Kidney (tissue), 14 donors: Measurements from ENCODE around the gene CCDC74A. TPM values are rescaled to one million over a fixed set of nuclear protein-coding genes. Genes with fewer than 3 reads are reported as not detected.
"Not testable (repeated sequence)": the region's sequence is repeated elsewhere in the genome, so short reads cannot be mapped to it uniquely, and the experiment has no call there.

ENCODE experiments used
- DNase-seq, 5 donors: peaks; one replicate each; pipeline ENCODE4 v3.0.0-alpha.2; 2013 to 2020
- FAIRE-seq: peaks from 2 replicates; lab custom pipeline; 2012; peaks lifted over from hg19 to GRCh38; lab: Jason Lieb, UNC
- H3K27ac ChIP-seq, 2 donors: one replicate each; pipeline ENCODE4 v1.7.0; 2013; ENCODE audit warnings: low read depth in 2 of 2, low read length in 2 of 2, inconsistent platforms in 1 of 2
- H3K27me3 ChIP-seq: one replicate; pipeline ENCODE4 v1.7.1; 2013; ENCODE audit warnings: low read length, inconsistent platforms; ENCODE audit not compliant: control insufficient read depth, insufficient read depth
- H3K36me3 ChIP-seq, 3 donors: one replicate each; pipeline versions ENCODE4 v1.7.0 to v1.7.1; 2013; ENCODE audit warnings: low read length in 3 of 3, control low read depth in 1 of 3, inconsistent platforms in 1 of 3; ENCODE audit not compliant: insufficient read depth in 3 of 3, control insufficient read depth in 2 of 3
- H3K4me1 ChIP-seq, 3 donors: one replicate each; pipeline versions ENCODE4 v1.7.0 to v1.7.1; 2013; ENCODE audit warnings: low read length in 3 of 3, inconsistent platforms in 1 of 3, low read depth in 1 of 3; ENCODE audit not compliant: control insufficient read depth in 2 of 3, insufficient read depth in 2 of 3
- H3K4me3 ChIP-seq, 3 donors: one replicate each; pipeline versions ENCODE4 v1.7.0 to v1.8.1; 2013; ENCODE audit warnings: low read length in 3 of 3, control low read depth in 1 of 3, inconsistent platforms in 1 of 3
- H3K9ac ChIP-seq, 3 donors: one replicate each; pipeline versions ENCODE4 v1.7.0 to v1.7.1; 2013; ENCODE audit warnings: low read length in 3 of 3, control low read depth in 1 of 3, inconsistent platforms in 1 of 3
- H3K9me3 ChIP-seq, 3 donors: one replicate each; pipeline versions ENCODE4 v1.7.0 to v1.7.1; 2013; ENCODE audit warnings: low read length in 3 of 3, control low read depth in 1 of 3, inconsistent platforms in 1 of 3; ENCODE audit not compliant: control insufficient read depth in 2 of 3, insufficient read depth in 1 of 3
- intact Hi-C: fragments of 100-400 bp; cut with DNase I; formaldehyde crosslinking; loops from one replicate; pipeline ENCODE4 v1.11.1; 2022
- polyA plus RNA-seq: library from polyadenylated mRNA; stranded (reverse); fragments of 350-450 nt; fragmentation: Illumina TruSeq; extraction: RNeasy Lipid Tissue Mini Kit (QIAGEN cat#74804); gene quantifications from one replicate; pipeline ENCODE4 v1.2.3, GENCODE V29; 2014; ENCODE audit warnings: low read depth, low replicate concordance; ENCODE audit not compliant: insufficient read depth
- total RNA-seq: library from RNA; stranded (reverse); fragmentation: NEBNext Ultra II Directional; extraction: Animal tissue kit (Norgen Biotek cat#: 25700); gene quantifications from one replicate; pipeline ENCODE4 v1.2.1, GENCODE V29; 2021
- TF ChIP-seq, protein P1 (sequence below): IDR thresholded peaks from 3 replicates; pipeline ENCODE4 v1.5.1; 2012; ENCODE audit warnings: mild to moderate bottlenecking, moderate library complexity, borderline replicate concordance; ENCODE audit not compliant: insufficient read depth; ENCODE audit errors: extremely low read depth
- donor health status: control.
- donor health status: control.
- donor health status: control.
- donor health status: control.
- donor health status: control.
- donor health status: DM: yes; HTN: yes; CAD: no.
- donor health status: Normal renal cell carcinoma (clear cell type).

Gene CCDC74A
- total and polyA plus RNA-seq, 2 donors from 2014 or later: 9.5 to 10.5 TPM

GRCh38 chr2:131519466-131519865 is 8.2 kb upstream of the CCDC74A start:
- Histone ChIP-seq H3K36me3 (no peaks in the 10 kb centered on the region), H3K9me3 (no peaks in the 10 kb centered on the region), H3K27me3 (no peaks in the 10 kb centered on the region), H3K4me1 (no peaks in the 10 kb centered on the region), H3K27ac (no peak overlapping the region), H3K9ac (no peak overlapping the region), H3K4me3 (no peak overlapping the region)
- intact Hi-C loops: no loop called here
- no peak for DNase-seq
- FAIRE-seq: no peak
- TF ChIP-seq, protein P1, sequence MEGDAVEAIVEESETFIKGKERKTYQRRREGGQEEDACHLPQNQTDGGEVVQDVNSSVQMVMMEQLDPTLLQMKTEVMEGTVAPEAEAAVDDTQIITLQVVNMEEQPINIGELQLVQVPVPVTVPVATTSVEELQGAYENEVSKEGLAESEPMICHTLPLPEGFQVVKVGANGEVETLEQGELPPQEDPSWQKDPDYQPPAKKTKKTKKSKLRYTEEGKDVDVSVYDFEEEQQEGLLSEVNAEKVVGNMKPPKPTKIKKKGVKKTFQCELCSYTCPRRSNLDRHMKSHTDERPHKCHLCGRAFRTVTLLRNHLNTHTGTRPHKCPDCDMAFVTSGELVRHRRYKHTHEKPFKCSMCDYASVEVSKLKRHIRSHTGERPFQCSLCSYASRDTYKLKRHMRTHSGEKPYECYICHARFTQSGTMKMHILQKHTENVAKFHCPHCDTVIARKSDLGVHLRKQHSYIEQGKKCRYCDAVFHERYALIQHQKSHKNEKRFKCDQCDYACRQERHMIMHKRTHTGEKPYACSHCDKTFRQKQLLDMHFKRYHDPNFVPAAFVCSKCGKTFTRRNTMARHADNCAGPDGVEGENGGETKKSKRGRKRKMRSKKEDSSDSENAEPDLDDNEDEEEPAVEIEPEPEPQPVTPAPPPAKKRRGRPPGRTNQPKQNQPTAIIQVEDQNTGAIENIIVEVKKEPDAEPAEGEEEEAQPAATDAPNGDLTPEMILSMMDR: no peak

DNA sequence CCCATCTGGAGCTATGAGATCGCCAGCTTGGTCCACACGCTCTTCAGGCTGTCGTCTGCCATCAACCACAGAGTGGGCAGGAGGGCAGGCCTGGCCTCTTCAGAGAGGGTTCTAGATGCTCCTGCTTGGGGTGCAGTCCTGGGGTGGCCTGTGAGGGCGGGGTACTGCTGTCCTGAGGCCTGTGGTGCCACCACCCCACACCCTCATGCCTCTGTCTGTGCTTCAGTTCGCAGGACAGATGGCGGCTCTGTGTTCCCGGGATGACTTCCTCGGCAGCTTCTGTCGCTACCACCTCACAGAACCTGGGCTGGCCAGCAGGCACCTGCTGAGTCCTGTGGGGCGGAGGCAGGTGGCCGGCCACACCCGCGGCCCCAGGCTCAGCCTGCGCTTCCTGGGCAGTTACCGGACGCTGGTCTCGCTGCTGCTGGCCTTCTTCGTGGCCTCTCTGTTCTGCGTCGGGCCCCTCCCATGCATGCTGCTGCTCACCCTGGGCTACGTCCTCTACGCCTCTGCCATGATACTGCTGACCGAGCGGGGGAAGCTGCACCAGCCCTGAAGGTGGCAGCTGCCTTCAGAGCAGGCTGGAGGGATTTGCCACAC is 7.7 kb upstream of the CCDC74A start:
- FAIRE-seq, H3K27ac ChIP-seq, H3K4me3 ChIP-seq, DNase-seq, H3K4me1 ChIP-seq, H3K27me3 ChIP-seq, H3K9ac ChIP-seq, H3K9me3 ChIP-seq, H3K36me3 ChIP-seq, intact Hi-C loops: not testable (repeated sequence)

DNA sequence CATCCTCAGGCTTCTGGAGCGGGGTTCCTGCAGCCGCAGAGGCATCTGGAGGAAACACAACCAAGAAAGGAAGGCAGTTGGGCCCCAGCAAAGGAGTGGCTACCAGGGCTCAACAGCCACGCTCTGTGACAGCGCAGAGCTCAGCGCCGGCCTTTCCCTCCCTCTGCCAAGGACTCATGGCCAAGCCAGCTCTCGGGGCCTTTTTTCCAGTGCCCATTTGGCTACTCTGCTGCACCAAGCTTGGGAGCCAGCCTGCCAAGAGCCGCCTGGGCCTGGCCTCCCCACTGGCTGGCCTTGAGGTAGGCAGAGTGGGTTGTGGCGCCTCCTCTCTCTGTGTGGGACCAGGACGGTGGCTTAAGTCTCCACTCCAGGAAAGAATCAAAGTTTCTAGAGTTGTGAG is 7.2 kb upstream of the CCDC74A start:
- TF ChIP-seq, protein P1: no peak
- Histone ChIP-seq H3K4me3 (no peak overlapping the region), H3K27ac (no peak overlapping the region), H3K4me1 (no peaks in the 10 kb centered on the region), H3K9me3 (no peaks in the 10 kb centered on the region), H3K27me3 (no peaks in the 10 kb centered on the region), H3K9ac (no peak overlapping the region), H3K36me3 (no peaks in the 10 kb centered on the region)
- no peak for DNase-seq
- intact Hi-C loops: no loop called here
- FAIRE-seq: no peak

- FAIRE-seq, H3K4me1 ChIP-seq, H3K27me3 ChIP-seq, H3K4me3 ChIP-seq, H3K9me3 ChIP-seq, H3K9ac ChIP-seq, H3K27ac ChIP-seq, H3K36me3 ChIP-seq, intact Hi-C loops: not testable (repeated sequence)
- peak in 1 of 5 donors; percentile 32 for DNase-seq
Observed at GRCh38 chr2:131521524-131521923, 6.2 kb upstream of the CCDC74A start.
